Loucy (cell line): ENCODE data around the gene TNFRSF11A.

ENCODE experiments used
- H2AFZ ChIP-seq: fragments of 200-600 bp; sonication (generic); 2 replicates; pipeline ENCODE4 v1.6.0; 2016; ENCODE audit warnings: antibody characterized with exemption, mild to moderate bottlenecking, low read length, moderate library complexity
- H3F3A ChIP-seq: fragments of 200-600 bp; 2 replicates; pipeline ENCODE4 v1.6.0; 2016; ENCODE audit warnings: antibody characterized with exemption, low read depth, mild to moderate bottlenecking
- H3K27me3 ChIP-seq: fragments of 200-600 bp; sonication (generic); 2 replicates; pipeline ENCODE4 v1.6.1; 2014; ENCODE audit warnings: low read length, mild to moderate bottlenecking; ENCODE audit not compliant: insufficient read depth, poor library complexity, severe bottlenecking
- H3K36me3 ChIP-seq: fragments of 200-600 bp; sonication (generic); 2 replicates; pipeline ENCODE4 v1.6.1; 2016; ENCODE audit warnings: low read length; ENCODE audit not compliant: insufficient read depth
- H3K4me1 ChIP-seq: fragments of 200-600 bp; sonication (generic); 2 replicates; pipeline ENCODE4 v1.5.1; 2014; ENCODE audit warnings: low read length, mild to moderate bottlenecking; ENCODE audit not compliant: insufficient read depth, poor library complexity, severe bottlenecking
- H3K4me2 ChIP-seq: fragments of 200-600 bp; sonication (generic); 2 replicates; pipeline ENCODE4 v1.6.0; 2014; ENCODE audit warnings: antibody characterized with exemption, low read length, low read depth, mild to moderate bottlenecking; ENCODE audit not compliant: poor library complexity, severe bottlenecking
- H3K4me3 ChIP-seq: fragments of 200-600 bp; sonication (generic); 2 replicates; pipeline ENCODE4 v1.5.1; 2014; ENCODE audit warnings: low read length, mild to moderate bottlenecking, mixed read lengths; ENCODE audit not compliant: poor library complexity, severe bottlenecking
- H3K79me2 ChIP-seq: fragments of 200-600 bp; sonication (generic); 2 replicates; pipeline ENCODE4 v1.6.1; 2014; ENCODE audit warnings: low read length; ENCODE audit not compliant: insufficient read depth
- H3K9ac ChIP-seq: fragments of 200-600 bp; sonication (generic); 2 replicates; pipeline ENCODE4 v1.6.0; 2014; ENCODE audit warnings: mild to moderate bottlenecking, low read depth, low read length, moderate library complexity; ENCODE audit not compliant: poor library complexity, severe bottlenecking
- H3K9me2 ChIP-seq: fragments of 200-600 bp; sonication (generic); replicated peaks from 2 replicates; pipeline ENCODE4 v1.6.1; 2016; ENCODE audit warnings: low read depth, low read length, mixed read lengths
- H3K9me3 ChIP-seq: fragments of 200-600 bp; sonication (generic); 2 replicates; pipeline ENCODE4 v1.6.1; 2014; ENCODE audit warnings: mild to moderate bottlenecking, antibody characterized with exemption, low read length, low read depth; ENCODE audit not compliant: insufficient read depth
- H4K20me1 ChIP-seq: fragments of 200-600 bp; sonication (generic); 2 replicates; pipeline ENCODE4 v1.6.0; 2014; ENCODE audit warnings: antibody characterized with exemption, low read length, mild to moderate bottlenecking; ENCODE audit not compliant: insufficient read depth, poor library complexity, severe bottlenecking
- EZH2phosphoT487 ChIP-seq: fragments of 200-600 bp; IDR thresholded peaks from 2 replicates; pipeline ENCODE4 v1.6.1; 2018; ENCODE audit warnings: antibody characterized with exemption, mild to moderate bottlenecking, moderate library complexity, borderline replicate concordance
- TF ChIP-seq, protein P1 (sequence below): fragments of 200-600 bp; sonication (generic); conservative IDR thresholded peaks from 2 replicates; pipeline ENCODE4 v1.5.1; 2014; ENCODE audit warnings: mild to moderate bottlenecking, antibody characterized with exemption, low read length

TNFRSF11A gene

DNA sequence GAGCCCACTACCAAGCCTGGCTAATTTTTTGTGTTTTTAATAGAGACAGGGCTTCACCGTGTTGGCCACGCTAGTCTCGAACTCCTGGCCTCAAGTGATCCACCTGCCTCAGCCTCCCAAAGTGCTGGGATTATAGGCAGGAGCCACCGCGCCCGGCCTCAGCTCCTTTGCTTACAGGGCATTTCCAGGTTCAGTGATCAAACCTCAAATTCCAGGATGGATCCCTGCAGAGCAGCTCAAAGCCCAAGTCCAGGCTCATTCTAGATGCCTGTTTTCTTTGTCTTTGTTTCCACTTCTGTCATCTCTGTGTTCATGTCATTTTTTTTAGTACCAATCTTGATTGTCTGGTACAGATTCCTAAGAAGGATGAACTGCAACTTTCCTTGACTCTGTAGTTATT is 41.9 kb downstream of the TNFRSF11A start:
- Histone ChIP-seq H3K9me3 (no peaks in the 10 kb centered on the region), H3K4me1 (peaks cover 8% of the 10 kb centered on the region), H3K79me2 (no peaks in the 10 kb centered on the region), H2AFZ (no peak overlapping the region), H3K4me2 (no peak overlapping the region), H3F3A (no peaks in the 10 kb centered on the region), H3K27me3 (no peaks in the 10 kb centered on the region), H3K36me3 (no peaks in the 10 kb centered on the region), H3K9me2 (no peaks in the 10 kb centered on the region), H3K4me3 (no peak overlapping the region), H4K20me1 (no peaks in the 10 kb centered on the region), H3K9ac (no peak overlapping the region)
- TF ChIP-seq EZH2phosphoT487: no peak
- TF ChIP-seq, protein P1, sequence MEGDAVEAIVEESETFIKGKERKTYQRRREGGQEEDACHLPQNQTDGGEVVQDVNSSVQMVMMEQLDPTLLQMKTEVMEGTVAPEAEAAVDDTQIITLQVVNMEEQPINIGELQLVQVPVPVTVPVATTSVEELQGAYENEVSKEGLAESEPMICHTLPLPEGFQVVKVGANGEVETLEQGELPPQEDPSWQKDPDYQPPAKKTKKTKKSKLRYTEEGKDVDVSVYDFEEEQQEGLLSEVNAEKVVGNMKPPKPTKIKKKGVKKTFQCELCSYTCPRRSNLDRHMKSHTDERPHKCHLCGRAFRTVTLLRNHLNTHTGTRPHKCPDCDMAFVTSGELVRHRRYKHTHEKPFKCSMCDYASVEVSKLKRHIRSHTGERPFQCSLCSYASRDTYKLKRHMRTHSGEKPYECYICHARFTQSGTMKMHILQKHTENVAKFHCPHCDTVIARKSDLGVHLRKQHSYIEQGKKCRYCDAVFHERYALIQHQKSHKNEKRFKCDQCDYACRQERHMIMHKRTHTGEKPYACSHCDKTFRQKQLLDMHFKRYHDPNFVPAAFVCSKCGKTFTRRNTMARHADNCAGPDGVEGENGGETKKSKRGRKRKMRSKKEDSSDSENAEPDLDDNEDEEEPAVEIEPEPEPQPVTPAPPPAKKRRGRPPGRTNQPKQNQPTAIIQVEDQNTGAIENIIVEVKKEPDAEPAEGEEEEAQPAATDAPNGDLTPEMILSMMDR: no peak

DNA sequence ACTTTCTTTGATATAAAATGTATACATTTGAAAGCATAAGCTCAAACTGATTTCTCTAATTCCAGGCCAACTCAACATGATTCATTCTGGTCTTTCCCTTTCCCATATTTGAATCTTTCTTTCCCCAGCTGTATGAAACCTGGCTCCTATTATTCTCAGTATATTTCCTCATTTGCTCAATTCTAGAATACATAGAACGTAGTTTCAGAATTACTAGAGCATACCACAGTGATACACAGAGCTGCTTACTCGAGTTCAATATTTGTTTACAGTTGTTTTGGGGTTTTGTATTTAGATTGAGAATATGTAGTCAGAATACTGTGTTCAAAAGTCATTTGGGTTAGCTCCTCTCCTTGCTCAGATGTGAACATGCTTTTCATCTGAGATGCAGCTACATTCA is 43.0 kb downstream of the TNFRSF11A start:
- Histone ChIP-seq H3K27me3 (no peaks in the 10 kb centered on the region), H3K36me3 (no peaks in the 10 kb centered on the region)
- TF ChIP-seq, protein P1: no peak
- TF ChIP-seq EZH2phosphoT487: no peak

DNA sequence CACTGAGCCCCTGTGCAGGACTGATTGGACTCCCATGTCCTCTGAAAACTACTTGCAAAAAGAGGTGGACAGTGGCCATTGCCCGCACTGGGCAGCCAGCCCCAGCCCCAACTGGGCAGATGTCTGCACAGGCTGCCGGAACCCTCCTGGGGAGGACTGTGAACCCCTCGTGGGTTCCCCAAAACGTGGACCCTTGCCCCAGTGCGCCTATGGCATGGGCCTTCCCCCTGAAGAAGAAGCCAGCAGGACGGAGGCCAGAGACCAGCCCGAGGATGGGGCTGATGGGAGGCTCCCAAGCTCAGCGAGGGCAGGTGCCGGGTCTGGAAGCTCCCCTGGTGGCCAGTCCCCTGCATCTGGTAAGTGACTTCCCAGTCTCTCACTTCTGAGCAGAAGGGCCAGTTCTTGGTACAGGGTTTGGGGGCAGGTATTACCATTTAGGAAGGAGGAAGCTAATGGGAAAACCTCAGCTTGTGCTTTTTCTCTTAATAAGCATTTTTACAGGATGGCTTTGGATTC is 44.1 kb downstream of the TNFRSF11A start:
- no peaks in the 10 kb centered on the region for H3K9me3 ChIP-seq
- no peaks in the 10 kb centered on the region for H3K79me2 ChIP-seq
- H3K4me3 ChIP-seq: no peak overlapping the region
- no peak overlapping the region for H3K9ac ChIP-seq
- no peaks in the 10 kb centered on the region for H3K27me3 ChIP-seq
- no peaks in the 10 kb centered on the region for H4K20me1 ChIP-seq
- H3K4me2 ChIP-seq: no peak overlapping the region
- no peaks in the 10 kb centered on the region for H3K36me3 ChIP-seq
- no peak overlapping the region for H2AFZ ChIP-seq
- no peaks in the 10 kb centered on the region for H3K9me2 ChIP-seq
- peaks cover 8% of the 10 kb centered on the region for H3K4me1 ChIP-seq
- TF ChIP-seq, protein P1: no peak
- no peak for TF ChIP-seq EZH2phosphoT487
- H3F3A ChIP-seq: no peaks in the 10 kb centered on the region

More for the DNA sequence above, 43.0 kb downstream of the TNFRSF11A start:
- Histone ChIP-seq H3K4me3 (no peak overlapping the region), H4K20me1 (no peaks in the 10 kb centered on the region), H3K9me3 (no peaks in the 10 kb centered on the region), H3F3A (no peaks in the 10 kb centered on the region), H3K9me2 (no peaks in the 10 kb centered on the region), H3K4me2 (no peak overlapping the region), H3K9ac (no peak overlapping the region), H2AFZ (no peak overlapping the region), H3K4me1 (peaks cover 8% of the 10 kb centered on the region), H3K79me2 (no peaks in the 10 kb centered on the region)
